OCI-LY3 (cell line): ENCODE measurements around the gene GRIA2.

Source experiments
- H2AFZ ChIP-seq: fragments of 200-600, 300-600 bp; shearing (Covaris generic); 2 replicates; pipeline ENCODE4 v1.6.0; 2014; ENCODE audit warnings: antibody characterized with exemption, low read depth, low read length
- H3K27ac ChIP-seq: fragments of 200-600, 300-600 bp; sonication (generic); 2 replicates; pipeline ENCODE4 v1.5.1; 2014; ENCODE audit warnings: mild to moderate bottlenecking, low read length, moderate library complexity, mixed read lengths
- H3K27me3 ChIP-seq: fragments of 200-600, 300-600 bp; sonication (generic); 2 replicates; pipeline ENCODE4 v1.6.1; 2014; ENCODE audit warnings: low read depth, low read length, mixed read lengths
- H3K36me3 ChIP-seq: fragments of 200-600, 300-600 bp; sonication (generic); replicated peaks from 2 replicates; pipeline ENCODE3; 2014; ENCODE audit warnings: low read depth, low read length, mixed read lengths
- H3K4me1 ChIP-seq: fragments of 300-600, 200-600 bp; sonication (generic); 2 replicates; pipeline ENCODE4 v1.6.1; 2014; ENCODE audit warnings: low read length, mixed read lengths
- H3K4me2 ChIP-seq: fragments of 200-600, 300-600 bp; sonication (generic); 2 replicates; pipeline ENCODE4 v1.6.1; 2014; ENCODE audit warnings: low read length, mixed read lengths
- H3K4me3 ChIP-seq: fragments of 300-600, 200-600 bp; sonication (generic); 2 replicates; pipeline ENCODE4 v1.5.1; 2014; ENCODE audit warnings: antibody characterized with exemption, mild to moderate bottlenecking, low read length, moderate library complexity
- H3K79me2 ChIP-seq: fragments of 300-600, 200-600 bp; shearing (Covaris generic); 2 replicates; pipeline ENCODE4 v1.6.1; 2014; ENCODE audit warnings: mild to moderate bottlenecking, low read length, mixed read lengths
- H3K9ac ChIP-seq: fragments of 300-600, 200-600 bp; shearing (Covaris generic); 2 replicates; pipeline ENCODE4 v1.6.0; 2014; ENCODE audit warnings: mild to moderate bottlenecking, low read length, moderate library complexity
- H3K9me3 ChIP-seq: fragments of 200-600, 300-600 bp; shearing (Covaris generic); 2 replicates; pipeline ENCODE4 v1.6.1; 2014; ENCODE audit warnings: low read length, mixed read lengths; ENCODE audit not compliant: insufficient read depth
- H4K20me1 ChIP-seq: fragments of 200-600, 300-600 bp; sonication (generic); 2 replicates; pipeline ENCODE4 v1.6.1; 2016; ENCODE audit warnings: low read length, mixed read lengths; ENCODE audit not compliant: insufficient read depth
- CTCF ChIP-seq: fragments of 200-600, 300-600 bp; sonication (generic); IDR thresholded peaks from 2 replicates; pipeline ENCODE4 v1.5.1; 2014; ENCODE audit warnings: antibody characterized with exemption, low read length, low read depth
- EZH2phosphoT487 ChIP-seq: fragments of 200-600 bp; shearing (Covaris generic); IDR thresholded peaks from 2 replicates; pipeline ENCODE4 v1.6.1; 2018; ENCODE audit warnings: antibody characterized with exemption, mixed run types, low read depth

Gene GRIA2

GRCh38 chr4:157372567-157372966 is 152.0 kb downstream of the GRIA2 start:
- H3K36me3 ChIP-seq = no peaks in the 10 kb centered on the region
- TF ChIP-seq EZH2phosphoT487 (no peak), CTCF (no peak)
- H3K27ac ChIP-seq = no peak overlapping the region
- no peaks in the 10 kb centered on the region for H3K27me3 ChIP-seq
- no peaks in the 10 kb centered on the region for H3K4me1 ChIP-seq
- H3K9me3 ChIP-seq = no peaks in the 10 kb centered on the region
- no peaks in the 10 kb centered on the region for H4K20me1 ChIP-seq
- no peak overlapping the region for H3K4me2 ChIP-seq
- no peak overlapping the region for H2AFZ ChIP-seq
- no peaks in the 10 kb centered on the region for H3K79me2 ChIP-seq
- H3K4me3 ChIP-seq = no peak overlapping the region
- H3K9ac ChIP-seq = no peak overlapping the region

GRCh38 chr4:157389741-157390140 is 169.2 kb downstream of the GRIA2 start:
- Histone ChIP-seq H3K9ac (no peak overlapping the region), H3K4me2 (no peak overlapping the region), H4K20me1 (no peaks in the 10 kb centered on the region), H3K27ac (no peak overlapping the region), H3K36me3 (no peaks in the 10 kb centered on the region), H3K9me3 (no peaks in the 10 kb centered on the region), H3K79me2 (no peaks in the 10 kb centered on the region), H3K4me3 (no peak overlapping the region), H3K4me1 (no peaks in the 10 kb centered on the region), H2AFZ (no peak overlapping the region), H3K27me3 (no peaks in the 10 kb centered on the region)
- TF ChIP-seq EZH2phosphoT487 (no peak), CTCF (no peak)

- H2AFZ ChIP-seq = no peak overlapping the region
- no peaks in the 10 kb centered on the region for H3K79me2 ChIP-seq
- no peak overlapping the region for H3K4me3 ChIP-seq
- TF ChIP-seq EZH2phosphoT487 (no peak), CTCF (no peak)
- H3K9ac ChIP-seq = no peak overlapping the region
- H4K20me1 ChIP-seq = no peaks in the 10 kb centered on the region
- H3K27me3 ChIP-seq = no peaks in the 10 kb centered on the region
- H3K27ac ChIP-seq = no peak overlapping the region
- H3K36me3 ChIP-seq = no peaks in the 10 kb centered on the region
- H3K9me3 ChIP-seq = no peaks in the 10 kb centered on the region
- H3K4me2 ChIP-seq = no peak overlapping the region
- no peaks in the 10 kb centered on the region for H3K4me1 ChIP-seq
Observed at GRCh38 chr4:157405070-157405469, 184.5 kb downstream of the GRIA2 start.
